GM21737 (cell line): ENCODE results near the gene CATSPER4.

Source experiments
- ATAC-seq: cut with Tn5 transposase; IDR thresholded peaks from one replicate; pipeline ENCODE4 v1.9.1; 2021; ENCODE audit warnings: mild to moderate bottlenecking, moderate library complexity; ENCODE audit not compliant: unreplicated experiment

Gene CATSPER4

GRCh38 chr1:26190373-26190987 is at the start of gene CATSPER4:
Gene CATSPER4 (plus strand): TSS chr1:26190602. CDS start chr1:26190628, 26 bp downstream.
- ATAC-seq: no peak

DNA sequence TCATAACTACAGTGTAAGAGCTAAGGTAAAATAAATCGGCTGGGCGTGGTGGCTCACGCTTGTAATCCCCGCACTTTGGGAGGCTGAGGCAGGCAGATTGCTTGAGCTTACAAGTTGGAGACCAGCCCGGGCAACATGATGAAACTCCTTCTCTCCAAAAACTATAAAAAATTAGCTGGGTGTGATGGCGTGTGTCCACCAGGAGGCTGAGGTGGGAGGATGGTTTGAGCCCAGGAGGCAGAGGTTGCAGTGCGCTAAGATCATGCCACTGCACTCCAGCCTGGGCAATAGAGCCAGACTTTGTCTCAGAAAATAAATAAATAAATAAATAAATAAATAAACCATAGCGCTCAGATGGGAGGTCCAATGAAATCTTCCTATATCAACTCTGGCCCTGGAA is 48.2 kb upstream of the CATSPER4 start:
- ATAC-seq: no peak

DNA sequence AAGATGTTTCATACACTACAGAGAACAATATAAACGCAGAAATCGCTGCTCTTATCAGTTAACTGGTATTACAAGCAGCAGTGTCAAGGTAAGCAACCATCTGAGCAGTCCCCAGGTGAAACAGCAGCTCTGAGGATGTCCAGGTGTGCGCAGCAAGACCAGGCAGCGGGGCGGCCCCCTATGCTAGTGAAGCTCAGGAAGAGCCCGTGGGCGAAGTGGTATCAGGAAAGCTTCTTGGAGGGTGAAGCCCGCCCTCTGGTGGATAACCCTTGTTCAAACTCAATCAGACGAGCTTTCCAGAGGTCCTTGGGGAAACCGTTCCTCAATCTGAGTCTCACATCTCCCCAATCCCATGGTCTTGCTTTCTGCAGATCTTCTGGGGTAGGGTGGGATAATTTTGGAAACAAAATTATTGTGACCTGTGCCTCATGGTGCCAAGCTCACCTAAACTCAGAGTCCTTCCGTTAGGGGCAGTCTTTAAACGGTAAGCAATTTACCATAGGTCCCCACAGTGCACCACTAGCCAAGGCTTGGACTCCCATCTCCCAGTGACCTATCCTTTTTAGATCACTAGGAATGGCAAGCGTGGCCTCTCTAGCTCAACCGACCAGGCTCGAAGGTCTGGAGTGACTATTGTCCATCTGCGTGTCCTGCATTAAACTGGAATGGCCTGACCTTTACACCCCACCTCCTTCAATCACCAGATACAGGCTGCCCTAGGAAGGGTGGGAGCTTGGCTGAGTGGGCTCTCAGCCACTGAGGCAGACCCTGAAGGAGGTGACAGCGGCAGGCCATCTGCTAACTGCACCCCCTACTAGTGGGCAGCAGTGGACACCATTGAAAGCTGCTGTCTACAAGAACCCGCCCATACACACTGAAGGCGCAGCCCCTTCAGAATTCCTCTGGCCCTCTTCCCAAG is 45.1 kb upstream of the CATSPER4 start:
- no peak for ATAC-seq

DNA sequence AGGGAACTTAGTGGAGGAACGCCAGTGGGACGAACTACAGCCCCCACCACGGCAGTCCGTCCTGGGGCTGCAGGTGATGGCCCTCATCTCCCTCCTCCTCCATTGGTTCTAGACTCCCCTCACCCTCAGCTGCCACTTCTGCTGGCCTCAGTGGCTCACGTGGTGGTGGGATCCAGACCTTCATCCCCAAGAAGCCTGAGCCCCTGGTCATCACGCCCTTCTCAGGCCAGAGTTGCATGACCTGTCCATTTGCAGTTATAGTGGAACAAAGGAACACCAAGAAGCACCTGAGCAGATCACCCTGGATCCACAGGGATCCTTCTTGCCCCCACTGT is 44.5 kb upstream of the CATSPER4 start:
- no peak for ATAC-seq

GRCh38 chr1:26148887-26149286 is 41.5 kb upstream of the CATSPER4 start:
- no peak for ATAC-seq

GRCh38 chr1:26153966-26154532 is 36.4 kb upstream of the CATSPER4 start:
- ATAC-seq: no peak

GRCh38 chr1:26154750-26155149 is 35.7 kb upstream of the CATSPER4 start:
- no peak for ATAC-seq

DNA sequence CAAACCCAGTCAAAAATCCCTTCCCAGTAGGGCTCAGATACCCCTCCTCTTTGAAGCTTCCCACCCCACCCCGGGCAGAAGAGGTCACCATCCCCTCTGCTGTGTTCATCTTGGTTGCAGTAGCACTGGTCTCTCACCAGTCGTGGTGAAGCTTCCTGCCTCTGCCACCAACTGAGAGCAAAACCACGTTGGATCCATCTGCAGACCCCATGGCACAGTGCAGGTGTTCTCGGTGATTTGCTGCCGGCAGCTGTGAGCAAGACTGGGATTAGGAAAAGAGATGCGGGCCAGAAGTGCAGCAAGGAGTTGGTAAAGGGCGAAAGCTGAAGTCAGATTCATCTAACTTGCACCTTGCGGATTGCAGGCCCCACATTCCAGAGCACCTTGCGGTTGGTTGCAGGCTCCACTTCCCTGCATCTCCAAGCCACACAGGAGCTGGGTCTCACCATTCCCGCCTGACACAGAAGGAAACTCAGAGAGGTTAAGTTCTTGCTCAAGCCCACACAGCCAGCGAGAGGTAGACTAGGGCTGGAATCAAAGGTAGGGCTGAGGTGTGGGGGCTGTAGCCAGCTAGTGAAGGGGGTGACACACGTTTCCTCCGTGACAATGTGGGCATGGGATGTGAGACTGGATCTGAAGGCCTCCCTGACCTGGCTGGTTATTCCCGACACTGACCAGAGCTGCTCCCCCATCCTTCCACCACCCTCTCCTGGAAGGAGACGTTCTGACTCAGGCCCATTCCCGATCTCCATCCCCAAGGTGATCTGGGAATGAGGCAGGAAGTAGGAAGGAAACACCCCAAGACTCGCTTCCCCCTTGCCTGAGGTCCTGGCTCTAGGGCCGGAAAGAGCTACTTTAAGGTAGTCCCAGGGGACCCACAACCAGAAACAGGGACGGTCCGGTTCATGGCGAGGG is 34.8 kb upstream of the CATSPER4 start:
- ATAC-seq: no peak

DNA sequence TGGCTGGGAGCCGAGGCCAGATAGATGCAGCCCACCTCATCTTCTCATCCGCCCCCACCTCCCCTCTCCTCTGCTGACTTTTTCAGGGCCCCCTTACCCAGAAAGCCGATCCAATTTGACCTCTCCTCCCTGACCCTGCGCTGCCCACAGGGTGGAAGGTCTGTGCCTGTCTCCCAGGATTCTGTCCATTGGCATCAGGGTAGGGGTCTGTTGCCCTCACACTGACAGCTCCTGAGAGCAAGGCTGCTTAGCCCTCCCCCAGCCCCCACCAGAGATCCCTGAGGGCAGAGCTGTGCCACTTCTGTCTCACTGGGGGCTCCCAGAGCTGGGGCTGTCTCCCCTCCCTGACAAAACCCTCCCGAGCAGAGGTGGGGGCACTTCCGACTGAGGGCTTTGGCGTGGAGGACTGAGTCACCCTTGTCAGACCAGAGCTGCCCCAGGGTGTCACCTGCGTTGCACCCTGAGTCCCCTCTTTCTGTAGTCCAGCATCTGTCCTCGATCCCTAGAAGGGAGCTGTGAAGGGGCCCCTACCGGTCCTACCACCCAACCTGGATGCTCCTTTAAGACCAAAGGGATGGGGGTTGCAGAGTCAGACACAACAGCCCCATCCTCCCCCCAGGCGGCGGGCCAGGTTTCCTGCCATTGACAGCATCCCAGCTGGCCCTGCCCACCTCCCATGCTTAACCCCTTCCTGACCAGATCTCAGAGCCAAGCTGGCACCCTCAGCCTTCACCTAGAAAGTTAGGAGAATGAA is 33.9 kb upstream of the CATSPER4 start:
- no peak for ATAC-seq

DNA sequence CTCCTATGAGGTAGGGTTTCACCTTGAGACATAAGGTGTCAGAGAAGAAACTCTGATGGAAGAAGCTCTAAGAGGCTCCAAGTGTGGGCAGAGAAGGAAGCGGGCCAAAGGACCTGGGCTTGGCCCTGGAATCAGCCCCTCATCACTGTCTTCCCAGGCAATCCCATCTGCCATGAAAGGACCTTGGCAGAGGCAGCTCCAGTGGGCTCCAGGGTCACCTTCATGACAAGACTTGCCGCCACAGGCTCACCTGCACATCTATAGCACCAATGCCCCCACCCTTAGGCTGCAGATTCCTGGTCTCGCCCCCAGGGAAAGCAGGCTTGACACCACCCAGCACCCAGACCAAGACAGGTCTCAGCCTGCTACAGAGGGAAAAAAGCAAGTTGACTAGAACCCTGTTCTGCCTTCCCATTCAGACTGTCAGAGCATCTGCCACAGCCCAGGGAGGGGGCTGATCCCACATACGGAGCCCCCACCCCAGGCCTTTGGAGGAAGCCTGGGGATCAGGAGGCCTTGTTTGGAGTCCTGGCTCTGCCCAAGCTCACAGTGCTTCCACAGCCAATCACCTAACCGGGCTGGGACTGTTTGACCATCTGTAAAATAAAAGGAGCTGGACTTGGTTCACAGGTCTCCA is 32.0 kb upstream of the CATSPER4 start:
- no peak for ATAC-seq

GRCh38 chr1:26158908-26159742 is 31.3 kb upstream of the CATSPER4 start, which contains the start of gene FAM110D:
Gene FAM110D (plus strand): TSS chr1:26159079. CDS start chr1:26161292, 2,213 bp downstream.
- no peak for ATAC-seq

DNA sequence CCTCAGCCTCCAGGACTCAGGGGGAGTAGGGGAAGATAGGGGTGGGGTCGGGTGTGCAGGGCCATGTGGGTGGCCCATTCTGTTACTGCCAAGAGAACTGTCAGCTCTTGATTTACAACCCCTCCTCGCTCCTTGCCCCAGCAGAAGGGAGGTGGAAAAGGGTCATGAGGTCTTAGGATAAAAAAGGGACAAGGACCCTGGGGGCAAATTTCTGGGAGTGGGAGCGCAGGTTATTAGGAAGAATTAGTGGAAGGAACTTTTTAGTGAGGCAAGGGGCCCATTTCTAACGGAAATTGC is 30.7 kb upstream of the CATSPER4 start:
- ATAC-seq: no peak

- ATAC-seq: no peak
Observed at GRCh38 chr1:26160527-26161414, 29.6 kb upstream of the CATSPER4 start.

- no peak for ATAC-seq
Observed at GRCh38 chr1:26161415-26162219, 28.8 kb upstream of the CATSPER4 start.

- ATAC-seq: no peak
Observed at GRCh38 chr1:26162220-26162709, 28.1 kb upstream of the CATSPER4 start.

GRCh38 chr1:26163684-26164035 is 26.7 kb upstream of the CATSPER4 start:
- no peak for ATAC-seq
